Fibroblast of lung (primary cell): ENCODE results near the gene XPO6.

Source experiments
- CTCF ChIP-seq, 2 donors: IDR thresholded peaks in 1 of 2; conservative IDR thresholded peaks in 1 of 2; 1 replicate in 1 of 2; 2 replicates in 1 of 2; pipeline ENCODE4 v1.5.1; 2011 to 2012; ENCODE audit warnings: low read length in 2 of 2, control low read depth in 1 of 2, inconsistent platforms in 1 of 2, low read depth in 1 of 2, mild to moderate bottlenecking in 1 of 2
- EZH2 ChIP-seq: IDR thresholded peaks from 2 replicates; pipeline ENCODE4 v1.5.1; 2012; ENCODE audit warnings: low read length, control low read depth, mild to moderate bottlenecking; ENCODE audit errors: missing control alignments

GRCh38 chr16:28162326-28162877, 49.4 kb downstream of the XPO6 start:
- TF ChIP-seq CTCF (conservative IDR thresholded peaks at IDR 0.05 in 1 of 2, IDR thresholded peaks at IDR 0.05 in 1 of 2; ENCODE audit: low read depth in 1 of 2, low read length in 2 of 2) = no peak
- no peak for TF ChIP-seq EZH2
